GM12872 (cell line): ENCODE results near the gene PSMB10.

Source experiments
- TF ChIP-seq, protein P1 (sequence below): IDR thresholded peaks from 3 replicates; pipeline ENCODE4 v1.5.1; 2011; ENCODE audit warnings: low read depth, mild to moderate bottlenecking, low read length, moderate library complexity; ENCODE audit not compliant: insufficient read depth

PSMB10 gene

DNA sequence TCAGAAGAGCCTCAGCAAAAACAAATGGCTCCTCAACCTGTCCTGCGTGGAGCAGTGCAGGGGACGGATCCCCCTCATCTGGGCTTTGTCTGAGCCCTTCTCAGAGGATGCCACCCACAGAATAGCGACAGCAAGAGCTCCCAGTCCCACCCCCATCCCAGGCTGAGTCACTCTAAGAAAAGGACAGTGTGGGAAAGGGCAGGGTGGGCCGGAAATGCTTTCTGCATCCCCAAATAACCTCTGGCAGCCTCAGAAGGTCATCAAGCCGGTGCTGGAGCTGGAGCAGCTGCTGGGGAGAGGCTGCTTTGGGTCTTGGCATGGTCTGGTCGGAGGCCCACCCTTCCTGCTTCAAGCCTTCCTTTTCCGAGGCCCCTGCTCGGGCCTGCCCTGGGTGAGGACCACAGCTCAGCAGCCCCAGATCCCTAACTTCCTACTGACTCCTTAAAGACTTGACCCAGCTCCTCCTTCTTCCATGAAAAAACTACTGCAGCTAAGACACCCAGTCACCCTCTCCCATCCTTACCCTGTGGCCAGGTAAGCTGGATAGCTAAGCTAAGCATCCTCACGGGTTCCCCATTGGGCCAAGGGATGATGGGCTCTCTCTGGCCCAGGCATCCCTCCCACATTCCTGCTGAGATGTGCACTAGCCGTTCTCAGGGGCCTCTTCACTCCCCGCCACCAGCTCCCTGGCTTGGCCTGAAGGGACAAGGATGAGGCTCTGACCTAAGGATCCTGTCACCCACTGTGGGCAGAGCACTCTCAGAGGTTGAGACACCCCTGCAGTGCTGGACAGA, 23.1 kb upstream of the PSMB10 start:
- TF ChIP-seq, protein P1, sequence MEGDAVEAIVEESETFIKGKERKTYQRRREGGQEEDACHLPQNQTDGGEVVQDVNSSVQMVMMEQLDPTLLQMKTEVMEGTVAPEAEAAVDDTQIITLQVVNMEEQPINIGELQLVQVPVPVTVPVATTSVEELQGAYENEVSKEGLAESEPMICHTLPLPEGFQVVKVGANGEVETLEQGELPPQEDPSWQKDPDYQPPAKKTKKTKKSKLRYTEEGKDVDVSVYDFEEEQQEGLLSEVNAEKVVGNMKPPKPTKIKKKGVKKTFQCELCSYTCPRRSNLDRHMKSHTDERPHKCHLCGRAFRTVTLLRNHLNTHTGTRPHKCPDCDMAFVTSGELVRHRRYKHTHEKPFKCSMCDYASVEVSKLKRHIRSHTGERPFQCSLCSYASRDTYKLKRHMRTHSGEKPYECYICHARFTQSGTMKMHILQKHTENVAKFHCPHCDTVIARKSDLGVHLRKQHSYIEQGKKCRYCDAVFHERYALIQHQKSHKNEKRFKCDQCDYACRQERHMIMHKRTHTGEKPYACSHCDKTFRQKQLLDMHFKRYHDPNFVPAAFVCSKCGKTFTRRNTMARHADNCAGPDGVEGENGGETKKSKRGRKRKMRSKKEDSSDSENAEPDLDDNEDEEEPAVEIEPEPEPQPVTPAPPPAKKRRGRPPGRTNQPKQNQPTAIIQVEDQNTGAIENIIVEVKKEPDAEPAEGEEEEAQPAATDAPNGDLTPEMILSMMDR, result no peak

DNA sequence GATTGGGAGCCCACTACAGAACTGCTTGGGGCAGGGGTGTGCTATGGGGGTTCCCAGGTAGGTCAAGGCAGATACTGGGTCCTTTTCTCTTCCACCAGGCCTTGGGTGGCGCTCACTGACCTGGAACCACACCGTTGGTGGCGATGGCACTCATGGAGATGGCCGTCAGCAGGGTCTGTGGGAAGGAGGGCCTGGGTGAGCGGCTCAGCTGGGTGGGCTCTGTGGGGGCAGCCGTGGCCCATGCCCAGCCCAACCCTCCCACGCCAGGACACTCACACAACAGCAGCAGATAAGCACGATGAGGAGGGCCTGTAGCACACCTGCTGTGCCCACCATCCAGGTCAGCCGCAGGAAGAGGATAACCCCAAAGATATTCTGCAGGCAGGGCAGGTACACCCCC, 21.0 kb upstream of the PSMB10 start:
- TF ChIP-seq, protein P1, result no peak

DNA sequence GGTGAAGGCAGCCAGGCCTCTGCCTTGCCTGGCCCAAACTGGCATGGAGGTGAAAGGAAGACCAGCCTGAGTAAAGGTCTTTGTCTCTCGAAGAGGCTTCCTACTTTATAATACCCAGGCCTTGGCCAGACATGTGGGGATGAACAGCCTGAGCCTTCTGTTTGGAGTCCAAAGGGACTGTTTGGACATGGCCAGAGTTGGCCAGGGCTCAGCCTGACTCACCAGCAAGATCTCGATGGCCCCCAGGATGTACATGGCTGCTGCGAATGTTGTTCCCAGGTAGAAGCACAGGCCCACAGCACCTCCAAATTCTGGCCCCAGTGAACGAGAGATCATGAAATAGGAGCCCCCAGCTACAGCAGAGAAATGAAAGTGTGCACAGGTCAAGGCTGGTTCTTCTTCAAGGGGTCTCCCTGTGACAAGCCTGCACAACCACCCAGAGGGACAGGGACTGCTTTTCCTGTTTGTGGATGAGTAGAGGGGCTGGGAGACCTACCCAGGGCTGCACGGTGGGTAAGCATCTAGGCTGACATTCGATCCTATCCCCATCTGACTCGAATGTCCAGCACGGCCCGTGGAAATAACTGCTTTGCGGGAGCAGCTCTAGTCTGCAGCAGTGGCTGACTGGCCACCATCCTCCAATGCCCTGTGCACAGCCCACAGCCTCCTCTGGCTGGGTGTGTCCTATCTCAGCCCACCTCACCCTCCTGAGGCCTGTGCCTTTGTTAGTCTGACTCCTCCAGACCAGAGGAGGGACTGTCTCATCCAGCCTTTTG, 18.0 kb upstream of the PSMB10 start:
- TF ChIP-seq, protein P1, result no peak

DNA sequence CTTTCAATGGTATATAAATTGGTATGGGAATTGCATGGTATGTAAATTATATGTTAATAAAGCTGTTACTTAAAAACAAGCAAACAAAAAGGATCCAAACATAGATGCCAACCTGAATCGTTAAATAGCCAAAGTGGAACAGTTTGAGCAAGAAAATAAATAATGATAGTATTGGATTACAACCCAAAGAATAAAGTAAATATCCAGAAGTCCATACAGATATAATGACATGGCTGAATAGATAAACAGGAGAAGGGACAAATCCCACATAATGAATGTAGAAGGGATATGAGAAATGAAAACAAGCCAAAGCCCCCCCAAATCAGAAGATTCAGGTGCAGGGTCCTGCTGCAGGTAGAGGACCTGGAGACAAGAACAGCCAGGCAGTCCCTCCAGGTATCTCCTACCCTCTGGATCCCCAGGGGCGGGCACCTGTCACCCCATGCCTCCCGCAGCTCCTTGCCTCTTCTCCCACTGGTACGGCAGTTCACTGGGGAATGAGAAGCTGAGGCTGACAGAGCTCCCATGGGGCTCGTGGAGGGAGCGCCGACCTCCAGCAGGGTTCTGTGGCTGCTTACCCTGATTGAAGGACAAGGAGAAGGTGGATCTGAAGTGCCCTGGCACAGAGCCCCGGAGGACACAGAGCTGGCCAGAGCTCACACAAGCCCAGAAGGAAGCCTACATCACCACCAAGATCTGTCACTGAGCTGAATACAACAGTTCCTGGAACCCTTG, 17.2 kb upstream of the PSMB10 start:
- TF ChIP-seq, protein P1, result no peak

DNA sequence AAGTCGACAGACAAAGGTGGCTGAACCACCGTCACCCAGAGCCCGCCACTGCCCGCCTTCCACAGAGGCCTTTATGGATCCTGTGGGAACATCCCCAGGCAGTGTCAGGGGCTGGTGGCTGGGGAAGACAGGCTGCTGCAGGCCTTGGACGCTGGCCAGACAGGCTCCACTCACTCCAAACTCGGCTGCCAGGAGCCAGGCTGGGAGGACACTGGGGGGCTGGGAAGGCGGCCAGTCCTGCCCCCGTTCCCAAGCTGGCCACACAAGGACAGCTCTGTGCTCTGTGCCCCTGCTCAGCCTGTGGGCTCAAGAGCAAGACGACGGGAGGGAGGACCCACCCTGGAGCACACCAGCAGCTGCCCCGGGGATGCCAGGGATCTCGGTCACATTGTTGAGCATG, 14.8 kb upstream of the PSMB10 start:
- TF ChIP-seq, protein P1, result no peak

DNA sequence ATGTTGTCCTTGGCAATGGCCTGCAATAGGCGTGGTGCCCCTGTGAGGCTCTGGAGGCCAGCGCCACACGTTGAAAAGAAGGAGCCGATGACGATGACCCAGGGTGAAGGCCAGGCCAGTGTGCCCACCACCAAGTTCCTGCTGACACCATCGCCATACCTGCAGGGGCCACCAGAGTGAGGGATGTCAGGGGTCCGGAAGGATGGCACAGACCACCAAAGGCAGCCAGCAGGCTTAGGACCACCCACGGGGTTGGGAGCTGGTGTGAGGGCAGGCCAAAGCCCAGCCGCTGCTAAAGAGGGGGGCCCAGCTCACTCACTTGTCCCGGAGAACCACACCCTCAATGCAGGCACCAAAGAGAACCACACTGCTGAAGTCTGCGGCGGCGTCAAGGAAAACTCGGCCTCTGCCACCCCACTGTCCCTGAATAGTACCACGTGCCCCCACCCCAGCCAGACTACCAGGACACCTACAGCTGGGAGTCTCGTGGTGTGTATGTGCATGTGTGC, 13.7 kb upstream of the PSMB10 start:
- TF ChIP-seq, protein P1, result no peak

DNA sequence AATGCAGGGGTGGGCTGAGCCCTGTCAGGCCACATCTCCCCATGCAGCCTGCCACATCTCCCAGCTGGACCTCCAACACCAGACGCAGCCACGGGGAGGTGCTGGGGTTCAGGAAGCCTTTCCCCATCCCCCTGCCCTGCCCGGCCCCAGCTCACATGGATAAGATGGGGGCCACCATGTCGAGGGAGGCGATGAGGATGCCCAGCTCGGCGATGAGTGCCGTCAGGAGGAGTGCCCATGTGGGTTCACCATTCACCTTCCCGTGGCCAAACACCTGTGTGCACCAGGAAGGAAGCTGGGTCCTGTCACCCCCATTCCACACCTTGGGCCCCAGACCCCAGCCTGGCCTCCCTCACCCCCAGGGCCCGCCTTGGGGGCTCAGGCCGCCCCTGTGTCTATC, 13.0 kb upstream of the PSMB10 start:
- TF ChIP-seq, protein P1, result no peak
